Stimulated activated CD8-positive, alpha-beta memory T cell treated with anti-CD3 and anti-CD28 coated beads, Interleukin-4, amount 100 ng/mL, for 4 hours (primary cell): ENCODE data around the gene CKM.

Source experiments
- DNase-seq, 2 donors: peaks; one replicate each; pipeline ENCODE4 v3.0.0-alpha.2; 2020; ENCODE audit warnings: low read depth in 2 of 2, low spot score in 1 of 2

CKM gene

DNA sequence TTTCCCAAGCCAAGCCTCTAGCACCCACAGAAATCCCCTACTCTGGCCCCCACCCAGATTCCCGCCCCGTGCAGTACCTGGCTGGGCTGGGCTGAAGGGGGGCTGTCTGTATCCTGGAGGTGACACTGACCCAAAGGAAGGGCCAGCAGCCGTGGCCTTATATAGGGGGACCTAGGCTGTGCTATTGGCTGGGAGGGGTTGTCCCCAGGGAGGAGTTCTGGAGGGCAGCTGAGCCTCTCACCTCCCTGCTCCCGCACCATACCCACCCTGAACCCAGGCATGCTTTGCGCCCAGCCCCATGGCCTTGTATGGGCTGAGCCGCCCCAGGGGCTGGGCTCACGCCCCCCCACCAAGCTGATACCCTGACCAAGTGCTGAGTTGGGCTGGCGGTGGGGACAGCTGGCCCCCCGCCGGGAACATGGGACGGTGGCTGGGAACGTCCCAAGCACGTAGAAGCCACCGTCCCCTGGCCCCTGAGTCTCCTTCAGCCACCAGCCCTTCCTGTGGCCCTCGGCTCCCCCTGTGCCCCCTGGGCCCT, at the start of gene CKM:
Gene CKM, minus strand, starts transcription at position 132 of the 538 bp plus-strand sequence. CDS start 3,162 bp downstream, outside the sequence.
- no peak for DNase-seq

- DNase-seq = peak; percentile 98 to 99
Measured at GRCh38 chr19:45370410-45371204, 47.9 kb upstream of the CKM start, which contains the start of gene ERCC2. ERCC2 (minus strand) TSS chr19:45370573; CDS start chr19:45370540, 33 bp downstream.

- DNase-seq = no peak
Measured at GRCh38 chr19:45368737-45369340, 46.2 kb upstream of the CKM start.

GRCh38 chr19:45368127-45368526, 45.5 kb upstream of the CKM start:
- no peak for DNase-seq

- DNase-seq = no peak
Measured at GRCh38 chr19:45364696-45365095, 42.0 kb upstream of the CKM start.

GRCh38 chr19:45363861-45364459, 41.3 kb upstream of the CKM start:
- DNase-seq = no peak

DNA sequence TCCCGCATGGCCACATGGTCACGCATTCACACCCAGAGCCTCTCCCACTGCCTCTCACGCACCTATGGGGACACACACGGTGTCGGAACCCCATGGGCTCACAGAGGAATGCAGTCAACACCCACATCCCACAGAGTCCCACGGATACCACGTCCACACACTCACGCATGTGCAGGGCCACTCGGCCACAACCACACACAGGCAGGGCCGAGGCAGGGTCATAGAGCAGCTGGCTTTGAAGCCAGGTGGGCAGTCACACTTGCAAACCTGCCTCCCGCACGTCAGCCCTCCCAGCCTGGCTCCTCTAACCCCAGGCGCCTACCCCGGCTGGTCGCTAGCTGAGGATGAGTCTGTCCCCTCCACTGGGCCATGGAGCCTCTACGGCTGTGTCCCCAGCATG, 39.6 kb upstream of the CKM start:
- no peak for DNase-seq

DNA sequence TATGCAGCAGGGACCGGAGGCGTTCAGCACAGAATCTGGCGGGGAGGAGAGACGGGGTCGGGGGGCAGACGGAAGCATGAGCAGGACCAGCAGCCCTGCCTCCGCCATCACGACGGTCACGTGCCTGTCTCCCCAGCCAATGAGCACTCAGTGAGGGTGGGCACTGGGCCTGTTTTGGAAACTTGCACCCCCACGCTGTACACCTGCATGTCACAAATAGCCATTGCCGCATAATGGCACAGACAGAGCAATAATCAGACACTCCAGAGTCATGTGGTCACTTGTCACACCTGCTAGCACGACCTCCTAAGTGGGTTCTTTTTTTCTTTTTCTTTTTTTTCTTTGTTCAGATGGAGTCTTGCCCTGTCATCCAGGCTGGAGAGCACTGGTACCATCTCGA, 38.9 kb upstream of the CKM start:
- no peak for DNase-seq

DNA sequence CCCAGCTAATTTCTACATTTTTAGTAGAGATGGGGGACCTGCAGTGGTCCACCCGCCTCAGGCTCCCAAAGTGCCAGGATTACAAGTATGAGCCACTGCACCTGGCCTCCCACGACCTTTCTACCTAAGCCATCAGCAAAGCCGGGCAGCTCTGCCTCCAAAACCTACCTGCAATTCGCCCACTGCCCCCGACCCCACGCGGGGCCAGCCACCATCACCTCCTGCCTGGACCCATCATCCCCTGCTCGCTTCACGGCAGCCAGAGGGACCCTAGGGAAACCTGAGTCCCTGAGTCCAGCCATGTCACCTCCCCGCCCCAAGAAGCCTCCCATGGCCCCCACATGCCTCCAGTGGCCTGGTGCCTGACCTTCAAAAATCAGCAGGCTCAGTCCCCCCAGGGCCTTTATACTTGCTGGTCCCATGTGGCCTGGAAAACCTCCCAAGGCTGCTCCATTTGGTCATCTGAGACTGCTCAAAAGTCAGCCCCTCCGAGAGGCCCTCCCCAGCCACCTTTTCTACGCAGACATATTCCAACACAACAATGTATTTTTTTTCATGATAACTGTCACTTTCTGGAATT, 35.6 kb upstream of the CKM start:
- DNase-seq = no peak

GRCh38 chr19:45357445-45357783, 34.7 kb upstream of the CKM start:
- DNase-seq = no peak

- no peak for DNase-seq
Measured at GRCh38 chr19:45356760-45357444, 34.2 kb upstream of the CKM start.

- no peak for DNase-seq
Measured at GRCh38 chr19:45355910-45356309, 33.2 kb upstream of the CKM start.

DNA sequence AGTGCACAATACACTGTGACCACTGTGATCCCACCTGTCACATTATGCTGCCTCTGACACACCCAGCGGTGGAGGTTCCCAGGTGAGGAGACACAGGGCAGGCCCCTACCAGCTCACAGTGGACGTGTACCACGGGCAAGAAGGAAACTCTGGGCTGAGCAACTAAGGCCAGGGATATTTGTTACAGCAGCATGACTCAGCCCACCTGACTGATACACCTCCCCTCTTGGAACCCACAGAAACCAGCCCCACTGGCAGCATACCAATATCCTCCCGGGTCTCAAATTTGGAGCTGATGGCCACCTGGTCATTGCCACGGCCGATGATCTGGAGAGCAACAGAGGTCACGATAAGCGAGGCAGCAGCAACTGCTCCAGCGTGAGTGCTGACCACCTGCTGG, 32.7 kb upstream of the CKM start:
- DNase-seq = no peak

GRCh38 chr19:45354241-45354842, 31.7 kb upstream of the CKM start:
- no peak for DNase-seq

- no peak for DNase-seq
Measured at GRCh38 chr19:45352914-45353796, 30.5 kb upstream of the CKM start.

DNA sequence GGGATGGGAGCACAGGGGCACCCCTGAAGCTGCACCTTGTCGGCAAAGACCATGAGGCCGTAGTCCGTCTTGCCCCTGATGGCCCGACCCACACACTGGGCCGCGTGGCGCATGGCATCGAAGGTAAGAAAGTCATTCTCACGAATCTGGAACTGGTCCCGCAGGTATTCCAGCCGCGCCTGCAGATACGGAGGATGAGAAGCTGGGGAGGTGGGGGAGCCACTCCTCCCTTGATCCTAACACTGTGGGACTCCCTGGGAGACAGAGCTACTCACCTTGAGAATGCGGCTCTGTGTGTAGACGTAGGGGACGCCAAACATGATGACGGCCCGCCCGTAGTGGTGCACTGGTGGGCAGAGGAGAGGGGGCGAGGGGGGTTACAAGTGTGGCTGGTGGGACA, 29.8 kb upstream of the CKM start:
- DNase-seq = no peak

DNA sequence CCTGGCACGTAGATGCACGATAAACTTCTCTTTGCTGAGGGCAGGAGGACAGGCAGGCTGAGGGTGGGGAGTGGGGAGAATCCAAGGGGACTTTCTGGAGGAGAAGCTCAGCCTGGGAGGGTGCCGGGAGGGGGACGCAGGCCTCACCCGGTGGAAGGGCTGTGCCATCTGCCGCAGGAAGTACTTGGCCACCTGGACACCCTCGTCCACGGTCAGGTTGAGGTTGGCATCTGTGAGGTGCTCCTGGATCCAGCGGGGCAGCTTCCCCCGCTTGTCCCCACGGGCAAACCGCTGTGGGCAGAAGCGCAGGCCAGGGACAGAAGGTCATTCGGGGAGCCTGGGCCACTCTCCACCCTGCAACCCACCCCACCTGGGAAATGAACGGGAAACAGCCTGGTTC, 29.4 kb upstream of the CKM start:
- DNase-seq = no peak

DNA sequence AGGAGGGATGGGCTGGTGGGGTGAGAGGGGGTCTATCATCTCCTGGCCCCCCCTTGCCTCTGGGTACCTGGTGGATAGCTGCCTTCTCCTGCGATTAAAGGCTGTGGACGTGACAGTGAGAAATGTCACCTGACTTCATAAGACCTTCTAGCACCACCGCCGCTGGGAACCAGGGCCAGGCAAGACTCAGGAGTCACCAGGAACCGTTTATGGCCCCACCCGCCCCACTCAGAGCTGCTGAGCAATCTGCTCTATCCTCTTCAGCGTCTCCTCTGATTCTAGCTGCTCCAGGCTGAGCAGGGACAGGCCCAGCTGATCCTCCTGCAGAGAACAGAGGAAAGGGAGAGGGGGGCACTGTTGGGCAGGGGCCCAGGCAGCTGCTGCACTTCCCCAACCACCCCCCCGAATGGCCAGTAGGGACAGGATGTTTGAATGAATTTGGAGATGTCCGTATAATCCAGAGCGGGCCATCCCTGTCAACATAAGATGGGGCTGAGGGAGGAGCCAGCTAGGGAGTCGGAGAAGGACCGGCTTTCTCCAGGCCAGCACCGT, 28.8 kb upstream of the CKM start:
- no peak for DNase-seq

DNA sequence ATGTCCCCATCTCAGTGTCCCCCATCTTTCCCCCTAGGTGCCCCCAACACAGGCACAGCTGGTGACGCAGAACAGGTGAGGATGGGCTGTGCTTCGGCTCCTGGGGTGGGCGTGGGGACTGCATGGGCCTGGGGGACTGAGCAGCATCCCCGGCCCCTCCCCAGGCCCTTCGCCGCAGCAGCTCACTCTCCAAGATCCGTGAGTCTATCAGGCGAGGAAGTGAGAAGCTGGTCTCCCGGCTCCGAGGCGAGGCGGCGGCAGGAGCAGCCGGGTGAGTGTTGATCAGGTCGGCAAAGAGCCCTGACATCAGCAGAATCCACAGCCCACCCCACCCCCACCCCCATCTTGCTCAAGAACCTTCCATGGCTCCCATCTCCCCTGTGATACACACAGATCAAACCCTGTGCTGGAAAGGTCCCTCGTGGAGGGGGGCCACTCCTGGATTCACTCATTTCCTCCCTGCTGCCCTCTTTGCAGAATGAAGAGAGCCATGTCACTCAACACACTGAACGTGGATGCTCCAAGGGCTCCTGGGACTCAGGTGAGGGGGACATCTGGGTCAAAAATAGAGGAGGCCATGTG, 27.9 kb upstream of the CKM start:
- no peak for DNase-seq
